HepG2 (cell line): ENCODE data around the gene GPALPP1. TPM values are rescaled to one million over a fixed set of nuclear protein-coding genes. Genes with fewer than 3 reads are reported as not detected.

Experiments used
- ATAC-seq: fragments of 200-7000 bp; cut with Tn5 transposase; 3 replicates; pipeline ENCODE4 v1.9.1; 2020; ENCODE audit warnings: mild to moderate bottlenecking, moderate library complexity
- BruUV-seq: library from RNA; stranded (reverse); fragments of 400-500 nt; replicated peaks from 2 replicates; lab custom pipeline; 2021; lab: Mats Ljungman, UMichigan
- CTCF ChIA-PET: fragments of 300-600 bp; formaldehyde crosslinking; extraction: SDS; loops from one replicate; lab custom pipeline; 2021; ENCODE audit warnings: low total read pairs, inconsistent platforms, low intra/inter-chr PET ratio; lab: Yijun Ruan, JAX
- POLR2A ChIA-PET: fragments of 350-600 bp; sonication (Branson Sonifier 250); formaldehyde crosslinking; loops from one replicate; lab custom pipeline; 2020; ENCODE audit warnings: antibody characterized with exemption, inconsistent platforms; lab: Yijun Ruan, JAX
- DNase-seq: peaks from one replicate; pipeline ENCODE4 v3.0.0-alpha.2; 2015; ENCODE audit warnings: low spot score
- FAIRE-seq: peaks from 3 replicates; lab custom pipeline; 2011; peaks lifted over from hg19 to GRCh38; lab: Jason Lieb, UNC
- H2AFZ ChIP-seq: one replicate; pipeline ENCODE4 v1.6.1; 2011; ENCODE audit warnings: low read length, inconsistent platforms
- H3K27ac ChIP-seq: fragments of 300-600 bp; 3 replicates; pipeline ENCODE4 v1.8.0; 2011; ENCODE audit warnings: mixed run types, mild to moderate bottlenecking, mixed read lengths, low read length, inconsistent platforms; ENCODE audit not compliant: insufficient read depth; ENCODE audit errors: extremely low read length
- H3K27me3 ChIP-seq, 2 experiments: fragments of 200-600 bp in 1 of 2; 2 replicates in 1 of 2; 3 replicates in 1 of 2; pipeline versions ENCODE4 v1.6.0 to v1.8.0; 2011; ENCODE audit warnings: low read length in 2 of 2, mild to moderate bottlenecking in 2 of 2, moderate library complexity in 2 of 2, inconsistent platforms in 1 of 2; ENCODE audit not compliant: insufficient read depth in 2 of 2, control insufficient read depth in 1 of 2
- H3K36me3 ChIP-seq, 2 experiments: fragments of 200-600 bp in 1 of 2; replicated peaks in 1 of 2; 2 replicates in 1 of 2; 3 replicates in 1 of 2; pipeline versions ENCODE4 v1.5.1 to v1.8.0; 2011; ENCODE audit warnings: low read length in 2 of 2, inconsistent platforms in 1 of 2; ENCODE audit not compliant: insufficient read depth in 2 of 2, control insufficient read depth in 1 of 2
- H3K4me1 ChIP-seq: 2 replicates; pipeline ENCODE4 v1.5.1; 2012; ENCODE audit warnings: low read length, inconsistent platforms; ENCODE audit not compliant: insufficient read depth
- H3K4me2 ChIP-seq: 2 replicates; pipeline ENCODE4 v1.6.0; 2011; ENCODE audit warnings: low read depth, low read length, inconsistent platforms
- H3K4me3 ChIP-seq, 3 experiments: fragments of 200-600 bp in 1 of 3; sonication (generic), shearing (Covaris generic) in 1 of 3; replicated peaks in 1 of 3; 2 replicates each; pipeline ENCODE4 v1.5.1; 2011 to 2016; ENCODE audit warnings: low read length in 3 of 3, inconsistent platforms in 2 of 3, low read depth in 2 of 3, mild to moderate bottlenecking in 2 of 3, control low read depth in 1 of 3, mixed read lengths in 1 of 3; ENCODE audit not compliant: insufficient read depth in 1 of 3
- H3K79me2 ChIP-seq: one replicate; pipeline ENCODE4 v1.6.1; 2011; ENCODE audit warnings: low read length, inconsistent platforms; ENCODE audit not compliant: insufficient read depth
- H3K9ac ChIP-seq: 2 replicates; pipeline ENCODE4 v1.6.0; 2011; ENCODE audit warnings: mild to moderate bottlenecking, low read depth, low read length, inconsistent platforms; ENCODE audit not compliant: insufficient read depth
- H3K9me3 ChIP-seq: 2 replicates; pipeline ENCODE4 v1.5.1; 2012; ENCODE audit warnings: mild to moderate bottlenecking, low read length
- H4K20me1 ChIP-seq: 2 replicates; pipeline ENCODE4 v1.6.0; 2011; ENCODE audit warnings: inconsistent platforms, mild to moderate bottlenecking, low read length, moderate library complexity; ENCODE audit not compliant: insufficient read depth
- ARNT ChIP-seq: fragments of 450-650 bp; IDR thresholded peaks from 2 replicates; pipeline ENCODE4 v1.6.1; 2017
- CCAR2 ChIP-seq: fragments of 200-400 bp; formaldehyde crosslinking; optimal IDR thresholded peaks from 2 replicates; pipeline ENCODE3; 2018; ENCODE audit warnings: low read depth, mild to moderate bottlenecking, low read length, moderate library complexity
- HDAC1 ChIP-seq: sonication (generic); formaldehyde crosslinking; IDR thresholded peaks from 2 replicates; pipeline ENCODE4 v1.5.1; 2020; ENCODE audit warnings: mild to moderate bottlenecking, missing genetic modification reagents
- PCBP1 ChIP-seq: fragments of 200-400 bp; formaldehyde crosslinking; IDR thresholded peaks from 2 replicates; pipeline ENCODE4 v1.6.1; 2017; ENCODE audit warnings: mild to moderate bottlenecking, low read depth, low read length, borderline replicate concordance
- SOX5 ChIP-seq: IDR thresholded peaks from 2 replicates; pipeline ENCODE4 v1.6.1; 2016; ENCODE audit warnings: borderline replicate concordance
- SP140L ChIP-seq: sonication (generic); formaldehyde crosslinking; IDR thresholded peaks from 2 replicates; pipeline ENCODE4 v1.4.0; 2020; ENCODE audit warnings: missing genetic modification reagents, borderline replicate concordance
- TEAD3 ChIP-seq: optimal IDR thresholded peaks from 2 replicates; pipeline ENCODE3; 2016; ENCODE audit warnings: borderline replicate concordance
- ZNF230 ChIP-seq: sonication (generic); formaldehyde crosslinking; IDR thresholded peaks from 2 replicates; pipeline ENCODE4 v1.4.0; 2020; ENCODE audit warnings: mild to moderate bottlenecking, missing genetic modification reagents
- ZNF333 ChIP-seq: sonication (generic); formaldehyde crosslinking; IDR thresholded peaks from 2 replicates; pipeline ENCODE4 v1.4.0; 2020; ENCODE audit warnings: mild to moderate bottlenecking, missing genetic modification reagents, borderline replicate concordance
- ZNF773 ChIP-seq: sonication (generic); formaldehyde crosslinking; IDR thresholded peaks from 2 replicates; pipeline ENCODE4 v1.4.0; 2020; ENCODE audit warnings: missing genetic modification reagents, borderline replicate concordance
- WGBS: methylation state at CpG from one replicate; pipeline ENCODE4 v1.1.6; 2017; ENCODE audit warnings: low lambda C conversion rate; 5-methylcytosine and 5-hydroxymethylcytosine counted together
- in situ Hi-C: cut with HindIII; loops from 2 replicates; pipeline ENCODE4 v1.10.0; 2017; ENCODE audit warnings: low pct_unique_long_range_greater_than_20kb; ENCODE audit not compliant: extremely low pct_ligation_motif_present
- intact Hi-C: fragments of 100-400 bp; cut with micrococcal nuclease; formaldehyde crosslinking; loops from one replicate; pipeline ENCODE4 v1.10.0; 2022; ENCODE audit not compliant: unreplicated experiment
- polyA plus RNA-seq, 8 experiments: library from polyadenylated mRNA; depleted of rRNA in 3 of 8; stranded (reverse) in 7 of 8; unstranded in 1 of 8; fragments of >200 nt; fragmentation: Illumina TruSeq in 4 of 8; extraction: Trizol in 4 of 8; gene quantifications; 2 replicates each; pipeline versions ENCODE4 v1.2.1 to v1.2.3, GENCODE V29; 2011 to 2016; ENCODE audit warnings: low read depth in 4 of 8, missing spikeins in 1 of 8, mixed read lengths in 1 of 8; ENCODE audit not compliant: insufficient read depth in 1 of 8
- total RNA-seq, 5 experiments: library from RNA; depleted of rRNA; stranded (reverse); fragments of >200 nt; fragmentation: Illumina TruSeq; extraction: Trizol; gene quantifications; 2 replicates each; pipeline ENCODE4 v1.2.3, GENCODE V29; 2016; ENCODE audit warnings: low read depth in 1 of 5

The GPALPP1 gene
- total and polyA plus RNA-seq, 2 of the 13 experiments (the other 11 are each of a cell fraction or from before 2014, with no cell fraction given): 12.1 to 23.1 TPM

DNA sequence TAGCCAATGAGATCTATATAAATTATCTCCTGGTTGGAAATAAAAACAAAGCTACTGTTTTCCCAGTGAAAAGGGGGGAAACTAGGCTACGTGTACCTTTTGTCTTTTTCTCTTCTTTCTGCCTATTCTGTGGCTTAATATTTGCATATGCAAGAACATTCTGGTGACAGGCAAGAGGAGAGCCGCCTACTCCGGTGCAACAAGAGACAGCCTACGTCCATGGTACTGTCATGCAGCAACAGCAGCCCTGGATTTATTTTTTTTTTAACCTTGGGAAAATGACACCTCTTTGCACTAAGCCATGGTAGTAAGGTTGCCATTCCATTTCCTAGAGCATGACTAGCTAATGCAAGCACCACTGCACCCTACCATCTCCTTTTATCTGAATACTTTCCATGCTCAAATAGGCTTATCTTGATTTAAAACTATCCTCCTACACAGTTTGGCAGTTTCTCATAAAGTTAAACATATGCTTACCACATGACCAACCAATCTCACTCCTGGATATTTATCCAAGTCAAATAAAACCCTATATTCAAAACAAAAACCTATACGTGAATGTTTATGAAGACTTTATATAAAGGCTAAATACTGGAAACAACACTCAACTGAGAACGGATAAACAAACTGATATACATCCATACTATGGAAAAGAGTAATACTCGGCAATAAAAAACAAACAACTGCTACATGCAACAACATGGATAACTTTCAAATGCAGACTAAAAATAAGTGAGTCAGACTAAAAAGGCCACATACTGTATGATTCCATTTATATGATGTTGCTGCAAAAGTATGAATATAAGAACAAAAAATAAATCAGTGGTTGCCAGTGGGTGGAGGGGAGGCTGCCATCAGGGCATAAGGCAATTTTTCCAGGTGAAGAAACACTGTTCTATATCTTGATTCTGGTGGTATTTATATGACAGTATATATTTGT is 17.4 kb upstream of the GPALPP1 start:
- peaks cover 5% of the 10 kb centered on the region for H3K79me2 ChIP-seq
- no peak overlapping the region for H3K4me3 ChIP-seq
- ChIA-PET CTCF (no interaction called here), POLR2A (no interaction called here)
- H3K9me3 ChIP-seq: no peaks in the 10 kb centered on the region
- no peak overlapping the region for H3K4me2 ChIP-seq
- in situ Hi-C loops (loop anchor here (25.0 kb wide), 1 partner anchor 1060 kb away; no protein-coding TSS in a partner anchor), intact Hi-C loops (loop anchor here (10.0 kb wide), 1 partner anchor 1067 kb away; no protein-coding TSS in a partner anchor)
- FAIRE-seq (no peak), DNase-seq (no peak), ATAC-seq (no peak)
- H3K36me3 ChIP-seq: peaks cover 5 to 53% of the 10 kb centered on the region in 2 experiments
- H2AFZ ChIP-seq: no peak overlapping the region
- H4K20me1 ChIP-seq: peaks cover 6% of the 10 kb centered on the region; the same call in 1 of the 2 replicates
- H3K4me1 ChIP-seq: peaks cover 16% of the 10 kb centered on the region
- WGBS: 97% methylated on average over 7 of the region's 7 CpGs
- BruUV-seq: no TSS peak
- H3K27me3 ChIP-seq: no peaks in the 10 kb centered on the region
- no peak overlapping the region for H3K9ac ChIP-seq
- TF ChIP-seq ZNF333 (CRISPR knock-in tag) (no peak), PCBP1 (no peak), TEAD3 (no peak), CCAR2 (no peak), ARNT (no peak), SOX5 (no peak), HDAC1 (no peak), ZNF230 (no peak), SP140L (CRISPR knock-in tag) (no peak), ZNF773 (CRISPR knock-in tag) (no peak)
- no peak overlapping the region for H3K27ac ChIP-seq
